Stimulated activated CD4-positive, alpha-beta T cell treated with anti-CD3 and anti-CD28 coated beads, Interleukin-15, amount 100 ng/mL, for 1 hour (primary cell): ENCODE measurements around the gene LTF.
"Not testable (repeated sequence)": the region's sequence is repeated elsewhere in the genome, so short reads cannot be mapped to it uniquely, and the experiment has no call there.

Experiments used
- DNase-seq, 2 donors: peaks; one replicate each; pipeline ENCODE4 v3.0.0-alpha.2; 2020; ENCODE audit warnings: low read depth in 1 of 2, low spot score in 1 of 2

Gene LTF

DNA sequence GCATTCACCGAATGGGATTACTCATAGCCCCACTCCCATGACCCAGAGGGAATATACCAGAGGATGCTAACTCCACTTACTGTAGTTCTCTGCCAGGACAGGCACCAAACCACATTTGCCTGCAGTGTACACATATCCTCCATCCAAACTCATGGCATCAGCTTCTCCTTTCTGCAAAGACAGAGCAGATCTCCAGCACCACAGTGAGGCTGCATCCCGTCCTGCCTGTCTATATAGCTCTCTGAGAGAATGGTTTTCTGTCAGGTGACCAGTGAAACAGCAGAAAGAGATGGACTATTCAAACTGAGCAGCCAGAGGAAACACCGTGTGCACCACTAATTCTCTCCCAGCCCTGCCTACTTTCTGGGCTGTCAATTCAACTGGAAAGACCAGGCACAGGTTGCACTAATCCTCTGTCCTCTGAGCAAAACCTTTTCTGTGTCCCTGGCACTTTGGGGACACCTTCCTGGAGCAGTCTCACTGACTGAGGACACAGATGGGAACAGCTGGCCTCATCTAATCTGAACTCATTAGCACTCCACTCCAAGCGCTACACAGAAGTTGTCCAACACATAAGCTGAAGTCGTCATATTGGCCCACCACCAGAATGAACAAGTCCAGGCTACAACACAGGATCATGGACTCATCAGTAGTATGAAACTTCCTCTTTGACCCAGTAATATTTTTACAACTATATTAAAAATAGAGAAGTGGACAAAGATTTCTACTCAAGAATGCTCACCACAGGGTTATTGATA is 17.3 kb downstream of the LTF start:
- no peak for DNase-seq

DNA sequence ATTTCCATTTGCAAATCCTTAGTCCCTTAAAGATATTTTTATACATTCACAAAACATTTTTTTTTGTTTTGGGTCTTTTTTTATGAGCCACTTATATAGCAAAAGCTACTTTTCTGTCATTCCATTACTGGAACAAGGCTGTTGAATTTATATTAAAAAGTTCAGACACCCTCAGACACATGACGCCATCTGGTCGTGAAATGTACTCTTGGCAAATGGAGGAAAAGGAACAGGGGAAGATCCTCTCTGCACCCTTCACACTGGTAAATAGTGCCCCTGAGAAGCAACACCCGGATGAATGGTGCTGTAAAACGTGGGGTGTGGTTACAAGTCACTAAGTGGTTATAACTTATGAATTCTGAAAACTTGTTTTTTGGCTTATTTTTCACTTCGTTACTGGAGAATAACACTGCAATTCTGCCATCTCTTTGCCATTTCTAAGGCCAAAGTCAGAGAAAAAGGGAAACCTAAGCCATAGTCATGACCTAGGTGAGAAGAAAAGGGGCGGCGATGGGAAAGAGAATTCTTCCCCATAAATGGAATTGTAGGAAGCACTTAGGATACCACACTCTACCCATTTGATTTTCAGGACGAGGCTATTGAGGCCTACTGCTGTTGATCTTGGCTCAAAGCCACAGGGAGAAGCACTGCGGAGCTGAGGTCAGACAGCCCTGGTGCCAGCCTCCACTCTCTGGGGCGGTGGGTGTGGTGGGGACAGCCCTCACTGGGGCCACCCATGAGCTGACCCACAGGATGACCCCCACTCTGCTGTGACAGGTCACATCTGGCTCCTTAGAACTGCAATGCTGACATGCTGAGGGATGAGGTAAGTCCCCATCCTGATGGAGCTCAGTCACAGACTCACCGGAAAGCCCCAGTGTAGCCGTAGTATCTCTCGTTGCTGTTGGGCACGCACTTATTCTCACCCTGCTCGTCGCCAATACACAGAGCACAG is 21.9 kb downstream of the LTF start:
- no peak for DNase-seq

DNA sequence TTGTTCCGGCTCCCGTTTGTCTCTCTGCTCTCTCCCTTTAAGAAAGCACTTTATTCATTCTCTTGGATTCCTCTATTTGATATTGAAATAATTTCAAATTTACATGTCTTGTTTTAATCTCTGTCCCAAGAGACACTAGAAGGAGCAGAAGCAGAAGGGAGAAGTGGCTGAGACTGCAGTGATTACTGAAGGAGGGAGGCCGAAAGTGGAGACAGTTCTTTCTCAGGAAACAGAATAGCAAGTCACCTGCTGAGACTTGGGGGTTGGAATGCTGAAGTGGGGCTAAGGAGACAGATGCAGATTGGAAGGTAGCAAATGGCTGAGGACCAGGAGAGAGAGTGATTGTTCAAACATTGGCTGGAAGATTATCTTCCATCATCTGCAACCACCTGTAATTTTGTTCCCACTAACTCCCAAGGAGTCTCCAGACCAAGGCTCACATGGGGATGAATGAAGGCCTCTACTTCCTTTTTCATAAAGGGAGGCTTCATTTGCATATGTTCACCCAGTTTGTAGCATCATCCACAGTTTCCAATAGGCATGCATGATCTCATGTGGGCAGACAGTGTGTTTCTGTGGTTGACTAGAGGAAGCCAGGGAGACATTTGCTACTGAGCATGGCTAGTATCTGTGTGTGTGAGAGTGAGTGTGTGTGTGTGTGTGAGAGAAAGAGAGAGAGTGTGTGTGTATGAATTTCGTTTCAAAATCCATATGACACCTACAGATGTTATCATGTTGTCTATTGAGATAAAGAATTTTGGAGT is 24.0 kb downstream of the LTF start:
- DNase-seq = no peak

DNA sequence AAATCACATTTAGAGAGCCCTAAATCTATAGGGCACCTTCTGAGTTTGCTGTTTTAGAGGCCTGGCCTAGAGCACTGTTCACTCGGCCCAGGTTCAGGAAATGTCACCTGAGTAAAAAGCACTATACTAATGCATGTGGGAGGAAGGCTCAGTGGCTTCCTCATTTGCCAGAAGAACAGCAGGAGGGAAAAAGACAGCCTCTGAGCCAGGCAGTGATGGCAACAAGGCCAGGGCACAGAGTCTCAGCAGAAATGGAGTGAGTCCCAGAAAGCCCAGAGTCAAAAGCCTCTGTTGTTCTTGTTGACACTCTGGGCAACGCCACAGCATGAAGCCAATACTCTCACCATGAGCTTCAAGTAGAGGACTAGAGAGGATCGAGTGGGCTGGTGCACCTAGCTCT is 25.9 kb downstream of the LTF start:
- no peak for DNase-seq

DNA sequence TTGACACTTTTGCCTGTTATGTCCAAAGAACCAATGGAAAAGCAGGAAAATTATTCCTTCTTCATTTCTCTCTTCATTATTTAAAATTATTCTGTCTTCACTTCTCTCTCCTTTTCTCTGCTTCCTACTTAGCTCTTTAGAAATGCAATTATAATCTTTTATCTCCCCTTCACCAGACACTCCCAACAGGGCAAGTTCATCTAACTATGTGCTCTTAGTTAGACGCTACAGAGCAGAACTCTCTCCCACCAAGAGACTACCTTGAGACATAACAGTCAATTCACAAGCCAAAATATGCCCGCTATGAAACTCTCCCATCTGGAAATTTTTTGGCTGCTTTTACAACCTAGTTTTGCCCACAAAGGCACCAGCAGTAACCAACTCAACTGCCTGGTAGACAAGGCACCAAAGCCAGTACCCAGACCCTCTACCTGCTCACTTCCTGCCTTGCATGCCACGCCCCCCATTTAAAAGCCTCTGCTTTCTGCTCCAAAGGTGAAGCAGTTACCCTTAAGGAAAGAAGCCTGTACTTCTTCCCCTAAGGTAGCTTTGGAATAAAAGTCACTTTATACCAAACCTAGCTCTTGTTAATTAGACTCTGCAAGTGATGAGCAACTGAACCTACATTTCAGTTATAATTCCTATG is 29.5 kb downstream of the LTF start:
- DNase-seq = no peak

DNA sequence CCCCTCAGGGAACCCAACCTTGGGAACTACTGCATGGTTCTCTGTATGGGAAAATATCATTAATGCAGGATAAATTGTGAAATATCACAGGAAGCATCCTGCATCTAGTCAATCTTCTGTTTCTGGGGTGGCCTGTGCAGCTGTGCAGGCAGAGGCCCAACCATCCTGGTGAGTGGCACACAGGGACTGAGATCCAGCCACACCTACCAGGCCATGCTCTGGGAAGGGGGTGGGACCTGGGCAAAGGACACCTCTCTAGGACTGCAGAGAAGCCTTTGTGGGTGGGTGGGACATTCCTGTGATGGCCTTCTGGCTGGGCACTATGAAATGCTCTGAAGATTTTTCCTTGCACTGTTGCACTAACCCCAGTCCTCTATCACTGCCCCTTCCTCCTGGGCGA is 30.9 kb downstream of the LTF start:
- DNase-seq = no peak

DNA sequence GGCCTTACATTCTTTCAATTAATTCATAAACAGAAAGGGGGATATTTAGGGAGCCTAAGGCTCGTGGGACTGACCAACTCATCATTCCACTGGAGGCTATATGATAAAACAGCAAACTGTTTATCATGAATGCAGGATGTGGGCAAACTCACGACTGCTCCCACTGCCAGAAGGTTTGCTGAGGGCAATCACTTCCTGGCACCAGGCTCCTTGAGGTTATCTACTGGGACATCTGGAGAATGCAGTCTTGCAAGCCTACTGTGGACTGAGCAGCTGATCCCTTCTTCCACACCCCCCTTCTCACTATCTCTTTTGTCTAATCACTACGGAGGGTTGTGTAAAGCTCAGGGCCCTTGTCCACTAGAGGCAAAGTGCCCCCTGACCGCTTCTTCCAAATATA is 31.6 kb downstream of the LTF start:
- DNase-seq = not testable (repeated sequence)

DNA sequence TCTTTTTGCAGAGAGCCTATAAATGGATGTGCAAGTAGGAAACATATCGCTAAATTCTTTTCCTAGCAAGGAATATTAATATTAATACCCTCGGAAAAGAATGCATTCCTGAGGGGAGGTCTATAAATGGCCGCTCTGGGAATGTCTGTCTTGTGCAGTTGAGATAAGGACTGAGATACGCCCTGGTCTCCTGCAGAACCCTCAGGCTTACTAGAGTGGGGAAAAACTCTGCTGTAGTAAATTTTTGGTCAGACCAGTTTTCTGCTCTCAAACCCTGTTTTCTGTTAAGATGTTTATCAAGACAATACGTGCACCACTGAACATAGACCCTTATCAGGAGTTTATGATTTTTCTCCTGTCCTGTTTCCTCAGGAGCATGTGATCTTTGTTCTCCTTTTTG is 32.8 kb downstream of the LTF start:
- not testable (repeated sequence) for DNase-seq

DNA sequence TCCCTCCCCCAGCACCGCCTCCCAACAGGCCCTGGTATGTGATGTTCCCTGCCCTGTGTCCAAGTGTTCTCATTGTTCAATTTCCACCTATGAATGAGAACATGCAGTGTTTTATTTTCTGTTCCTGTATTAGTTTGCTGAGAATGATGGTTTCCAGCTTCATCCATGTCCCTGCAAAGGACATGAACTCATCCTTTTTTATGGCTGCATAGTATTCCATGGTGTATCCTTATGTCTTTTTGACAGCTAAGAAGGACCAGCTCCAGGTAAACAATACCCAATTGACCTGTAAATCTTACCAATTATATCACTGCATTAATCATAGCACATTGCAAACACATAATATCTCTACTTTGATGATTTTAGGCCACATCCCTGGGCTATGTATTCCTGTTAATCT is 33.8 kb downstream of the LTF start:
- not testable (repeated sequence) for DNase-seq

DNA sequence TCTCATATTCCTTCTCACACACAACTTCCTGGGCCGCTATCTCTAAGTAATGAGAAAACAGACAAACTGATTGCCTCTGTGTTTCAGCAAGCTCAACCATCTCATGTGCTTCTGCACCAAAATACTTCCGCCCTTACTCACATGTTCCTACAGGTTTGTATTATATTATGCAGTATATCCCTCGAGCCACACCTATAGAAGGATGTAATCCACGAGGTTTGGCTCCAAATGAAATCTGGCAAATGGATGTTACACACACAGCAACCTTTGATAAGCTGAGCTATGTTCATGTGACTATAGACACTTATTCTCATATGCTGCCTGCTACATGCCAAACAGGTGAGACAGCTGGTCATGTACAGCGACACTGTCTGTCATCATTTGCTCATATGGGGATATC is 35.0 kb downstream of the LTF start:
- DNase-seq = no peak

DNA sequence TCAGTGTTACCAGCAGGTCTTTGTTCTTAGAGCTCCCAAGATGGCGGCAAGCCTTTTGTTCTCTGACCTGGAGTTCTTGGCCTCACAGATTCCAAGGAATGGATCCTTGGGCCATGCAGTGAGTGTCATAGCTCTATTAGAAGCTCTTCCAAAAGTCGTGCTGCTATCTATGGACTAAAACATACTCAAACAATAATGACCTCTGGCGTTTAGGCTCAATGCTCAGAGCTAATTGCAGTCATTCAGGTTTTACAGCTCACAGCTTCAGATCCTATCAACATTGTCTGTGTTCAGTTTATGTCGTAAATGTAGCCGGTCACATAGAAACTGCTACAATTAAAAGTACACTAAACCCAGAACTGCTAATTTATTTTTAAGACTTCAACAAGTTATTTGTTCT is 35.5 kb downstream of the LTF start:
- no peak for DNase-seq

DNA sequence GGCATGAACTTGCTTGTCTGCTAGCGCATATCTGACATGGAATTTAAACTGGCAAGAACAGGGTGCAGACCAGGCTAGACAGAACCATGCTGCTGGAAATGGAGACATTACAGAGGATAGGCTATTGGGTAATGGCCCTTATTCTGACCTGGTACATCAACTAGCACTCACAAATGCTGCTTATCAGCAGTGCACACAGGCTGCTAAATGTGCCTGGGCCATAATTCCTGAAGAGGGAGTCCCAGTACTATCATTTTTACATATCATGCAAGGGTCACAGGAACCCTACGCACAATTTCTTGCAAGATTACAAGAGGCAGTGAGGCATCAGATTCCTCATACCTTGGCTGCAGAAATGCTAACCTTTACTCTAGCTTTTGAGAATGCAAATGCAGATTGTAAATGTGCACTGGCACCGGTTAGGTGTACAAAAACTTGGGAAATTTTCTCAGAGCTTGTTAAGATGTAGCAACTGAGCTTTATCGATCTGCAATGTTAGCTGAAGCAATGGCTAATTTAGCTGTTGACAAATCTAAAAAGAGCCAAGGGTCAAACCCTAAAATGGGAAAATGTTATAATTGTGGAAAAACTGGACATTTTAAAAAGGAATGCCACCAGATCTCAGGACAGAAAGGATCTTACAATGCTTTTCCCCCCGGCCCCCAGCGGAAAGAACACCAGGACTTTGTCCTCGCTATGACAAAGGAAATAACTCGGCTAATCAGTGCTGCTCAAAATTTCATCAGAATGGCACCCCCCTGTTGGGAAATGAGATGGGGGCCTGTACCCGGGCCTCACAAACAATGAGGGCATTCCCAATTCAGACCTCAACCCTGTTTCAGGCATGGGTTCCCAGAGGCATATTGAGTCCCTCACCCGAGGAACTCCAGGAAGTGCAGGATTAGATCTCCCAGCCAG is 36.5 kb downstream of the LTF start:
- DNase-seq = no peak

DNA sequence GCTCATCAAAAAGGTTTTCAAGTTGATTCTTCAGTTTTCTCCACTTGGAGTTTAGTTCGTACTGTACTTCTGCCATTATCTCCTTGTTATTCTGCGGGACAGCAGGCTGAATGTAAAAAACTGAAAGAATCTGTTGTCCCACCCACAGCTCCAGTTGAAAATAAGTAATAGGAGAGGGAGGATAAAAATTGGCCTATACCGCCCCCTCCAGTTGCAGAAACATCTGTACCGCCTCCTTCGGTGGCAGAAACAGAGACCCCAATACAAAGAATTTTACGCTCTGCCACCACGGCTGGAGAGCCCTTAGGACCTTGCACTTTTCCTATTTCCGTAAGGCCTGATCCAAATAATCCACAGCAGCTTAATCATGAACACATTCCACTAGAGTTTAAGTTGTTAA is 37.3 kb downstream of the LTF start:
- not testable (repeated sequence) for DNase-seq

DNA sequence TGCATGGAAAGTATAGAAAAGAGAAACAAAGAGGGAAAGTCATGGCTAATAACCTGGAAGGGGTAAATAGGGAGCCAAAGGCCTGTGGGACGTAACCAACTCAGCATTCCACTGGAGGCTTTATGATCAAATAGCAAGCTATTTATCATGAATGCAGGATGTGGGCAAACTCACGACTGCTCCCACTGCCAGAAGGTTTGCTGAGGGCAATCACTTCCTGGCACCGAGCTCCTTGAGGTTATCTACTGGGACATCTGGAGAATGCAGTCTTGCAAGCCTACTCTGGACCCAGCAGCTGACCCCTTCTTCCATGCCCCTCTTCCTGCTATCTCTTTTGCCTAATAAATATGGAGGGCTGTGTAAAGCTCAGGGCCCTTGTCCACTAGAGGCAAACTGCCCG is 38.2 kb downstream of the LTF start:
- not testable (repeated sequence) for DNase-seq

DNA sequence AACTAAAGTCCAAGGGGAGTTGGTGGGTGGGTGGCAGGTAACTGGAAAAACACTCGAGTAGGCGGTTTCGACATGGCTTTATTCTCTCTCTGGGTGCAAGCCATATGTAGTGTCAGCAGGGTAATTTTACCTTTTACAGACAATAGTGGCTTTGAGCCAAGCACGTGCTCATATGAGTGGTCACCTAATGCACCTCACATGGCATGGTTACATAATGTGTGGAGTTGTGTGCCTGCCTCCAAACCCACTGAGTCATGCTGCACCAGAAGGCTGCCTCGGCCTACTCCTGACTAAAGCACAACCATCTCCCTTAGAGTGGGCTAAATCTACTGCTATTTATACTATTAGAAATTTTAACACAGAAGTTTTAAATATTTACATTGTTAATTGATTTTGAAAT is 41.1 kb downstream of the LTF start:
- no peak for DNase-seq

DNA sequence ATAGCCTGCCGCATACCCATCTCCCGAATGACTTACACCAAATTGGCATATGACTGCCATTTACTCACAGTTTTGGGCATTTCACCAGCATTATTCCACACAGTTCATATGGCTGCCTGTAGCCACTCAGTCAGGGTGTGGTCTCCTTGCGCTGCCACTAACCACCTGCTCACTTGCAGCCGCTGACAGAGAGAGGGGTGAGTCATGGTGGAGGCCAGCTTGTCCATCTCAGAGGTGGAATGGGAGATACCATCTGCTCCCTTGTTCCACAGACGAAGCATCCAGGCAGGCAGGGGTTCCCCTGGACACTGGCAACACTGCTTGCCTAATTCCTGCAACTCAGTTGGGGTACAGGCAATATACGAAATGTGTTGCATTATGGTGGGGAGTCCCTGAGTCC is 42.1 kb downstream of the LTF start:
- DNase-seq = no peak

DNA sequence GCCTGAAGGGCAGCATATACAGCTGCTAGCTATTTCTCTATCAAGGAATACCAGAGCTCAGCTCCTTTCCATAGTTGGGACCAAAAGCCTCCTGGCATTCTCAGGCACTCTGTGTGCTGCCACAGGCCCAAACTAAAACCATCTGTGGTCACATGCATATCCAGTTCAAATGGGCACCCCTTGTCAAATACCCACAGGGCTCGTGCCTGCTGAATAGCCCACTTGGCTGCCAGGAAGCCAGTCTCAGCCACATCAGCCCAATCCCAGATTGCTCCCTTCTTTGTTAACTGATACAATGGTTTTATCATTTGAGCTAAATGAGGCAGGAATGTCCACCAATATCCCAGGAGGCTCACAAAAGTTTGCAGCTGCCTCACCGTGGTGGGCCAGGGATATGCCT is 43.8 kb downstream of the LTF start:
- DNase-seq = no peak

DNA sequence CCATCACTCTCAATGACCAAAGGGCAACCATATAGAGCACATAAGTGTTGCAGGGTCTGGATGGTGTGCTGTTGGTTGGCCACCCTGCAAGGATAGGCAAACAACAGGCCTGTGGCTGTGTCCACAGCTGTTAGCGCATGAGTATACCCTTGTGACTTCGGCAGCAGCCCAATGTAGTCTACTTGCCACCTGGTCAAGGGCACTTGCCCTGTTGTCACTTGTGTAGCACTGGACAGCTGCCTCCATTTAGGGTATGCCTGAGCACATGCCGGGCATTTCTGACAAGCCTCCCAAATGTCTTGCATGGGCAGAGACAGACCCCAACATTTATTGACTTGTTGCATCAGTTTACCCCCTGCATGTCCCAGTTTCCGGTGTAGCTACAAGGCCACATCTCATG is 44.9 kb downstream of the LTF start:
- DNase-seq = no peak

DNA sequence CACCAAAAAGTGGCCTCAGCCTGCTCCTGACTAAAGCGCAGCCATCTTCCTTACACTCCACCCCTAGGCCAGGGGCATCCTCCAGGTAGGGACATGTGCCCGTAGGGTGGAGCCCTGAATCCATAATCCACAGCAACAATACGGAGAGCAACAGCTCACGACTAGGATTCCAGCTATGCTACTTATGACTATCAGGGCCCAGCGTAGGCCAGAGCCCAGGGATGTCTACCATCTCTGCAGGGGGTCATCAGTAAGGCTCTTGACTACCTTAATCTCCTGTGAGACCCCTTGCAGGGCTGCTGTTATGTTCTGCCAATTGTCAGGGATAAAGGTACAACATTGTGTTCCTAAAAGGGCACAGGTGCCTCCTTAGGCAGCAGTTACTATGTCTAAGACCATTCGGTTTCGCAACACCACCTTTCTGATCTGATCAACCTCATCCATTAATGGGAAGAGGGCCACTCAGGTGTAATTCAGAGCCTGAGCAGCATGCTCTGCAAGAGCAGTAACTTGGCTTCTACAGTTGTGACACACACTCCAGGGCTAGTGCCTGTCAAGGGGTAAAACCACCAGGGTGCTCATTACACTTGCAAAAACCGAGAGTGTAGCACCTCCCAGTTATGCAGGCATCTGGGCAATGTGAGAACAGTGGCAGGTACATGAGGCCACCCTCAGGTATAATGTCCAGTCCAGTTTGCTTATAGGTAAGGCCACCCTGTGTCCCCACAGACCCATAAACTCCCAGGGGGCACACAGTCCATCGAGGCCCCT is 46.7 kb downstream of the LTF start:
- DNase-seq = no peak
